ENCODE data around the gene FNDC3B.

GRCh38 chr3:172287937-172288477, 248.6 kb downstream of the FNDC3B start:
- TF ChIP-seq POLR2A (IDR thresholded peaks at IDR 0.05; ENCODE audit: low read depth, low read length) = no peak
- TF ChIP-seq POLR2AphosphoS5 (IDR thresholded peaks at IDR 0.05; ENCODE audit: low read depth, low read length) = no peak
- no peak for TF ChIP-seq TAF1 (IDR thresholded peaks at IDR 0.05; ENCODE audit: borderline replicate concordance, low read depth, low read length)

Measured in GM12892 (cell line).